CD8-positive, alpha-beta memory T cell (primary cell): ENCODE measurements around the gene PIGL. TPM values are rescaled to one million over a fixed set of nuclear protein-coding genes. Genes with fewer than 3 reads are reported as not detected.
"Not testable (repeated sequence)": the region's sequence is repeated elsewhere in the genome, so short reads cannot be mapped to it uniquely, and the experiment has no call there.

ENCODE experiments used
- CTCF ChIA-PET: fragments of 350-600 bp; sonication (Branson Sonifier 250); formaldehyde crosslinking; loops from one replicate; lab custom pipeline; 2021; ENCODE audit warnings: antibody characterized with exemption; lab: Charles Lee
- POLR2A ChIA-PET: fragments of 350-600 bp; sonication (Branson Sonifier 250); formaldehyde crosslinking; loops from one replicate; lab custom pipeline; 2021; ENCODE audit warnings: antibody characterized with exemption; lab: Charles Lee
- DNase-seq, 5 donors: peaks; one replicate each; pipeline versions ENCODE4 v3.0.0 to v3.0.0-alpha.2; 2020 to 2022; ENCODE audit warnings: mixed read lengths in 1 of 5
- H3K27ac ChIP-seq: one replicate; pipeline ENCODE4 v1.7.0; 2013; ENCODE audit warnings: low read depth, mild to moderate bottlenecking, low read length, moderate library complexity
- H3K27me3 ChIP-seq: 2 replicates; pipeline ENCODE4 v1.7.0; 2013; ENCODE audit warnings: low read length, mild to moderate bottlenecking; ENCODE audit not compliant: insufficient read depth, poor library complexity, severe bottlenecking
- H3K36me3 ChIP-seq: 2 replicates; pipeline ENCODE4 v1.7.0; 2013; ENCODE audit warnings: mild to moderate bottlenecking, low read length, moderate library complexity; ENCODE audit not compliant: insufficient read depth
- H3K4me1 ChIP-seq: 2 replicates; pipeline ENCODE4 v1.7.0; 2013; ENCODE audit warnings: mild to moderate bottlenecking, low read length, moderate library complexity; ENCODE audit not compliant: insufficient read depth
- H3K4me3 ChIP-seq: 2 replicates; pipeline ENCODE4 v1.7.0; 2013; ENCODE audit warnings: mild to moderate bottlenecking, low read length
- H3K9me3 ChIP-seq: 2 replicates; pipeline ENCODE4 v1.7.0; 2013; ENCODE audit warnings: mild to moderate bottlenecking, low read length
- H3K27ac Mint-ChIP-seq, 8 donors: one replicate each; pipeline ENCODE4 v1.8.0; 2020 to 2021; ENCODE audit warnings: mixed read lengths in 8 of 8, mild to moderate bottlenecking in 6 of 8, inconsistent platforms in 3 of 8, moderate library complexity in 3 of 8
- H3K27me3 Mint-ChIP-seq, 2 donors: one replicate each; pipeline ENCODE4 v1.8.0; 2020 to 2021; ENCODE audit warnings: mixed read lengths in 2 of 2, mild to moderate bottlenecking in 1 of 2, moderate library complexity in 1 of 2
- H3K36me3 Mint-ChIP-seq, 3 donors: one replicate each; pipeline ENCODE4 v1.8.0; 2020 to 2021; ENCODE audit warnings: mixed read lengths in 3 of 3, inconsistent platforms in 1 of 3, mild to moderate bottlenecking in 1 of 3
- H3K4me1 Mint-ChIP-seq, 3 donors: one replicate each; pipeline ENCODE4 v1.8.0; 2020 to 2021; ENCODE audit warnings: mixed read lengths in 3 of 3, inconsistent platforms in 1 of 3, mild to moderate bottlenecking in 1 of 3
- H3K4me3 Mint-ChIP-seq, 7 donors: one replicate each; pipeline ENCODE4 v1.8.0; 2020 to 2021; ENCODE audit warnings: mixed read lengths in 7 of 7, mild to moderate bottlenecking in 6 of 7, moderate library complexity in 4 of 7, inconsistent platforms in 2 of 7
- H3K9me3 Mint-ChIP-seq, 5 donors: one replicate each; pipeline ENCODE4 v1.8.0; 2020 to 2022; ENCODE audit warnings: mixed read lengths in 5 of 5, mild to moderate bottlenecking in 3 of 5, moderate library complexity in 2 of 5, inconsistent platforms in 1 of 5
- polyA plus RNA-seq: library from polyadenylated mRNA; unstranded; fragments of 300-500 nt; fragmentation: Illumina TruSeq; gene quantifications from one replicate; pipeline ENCODE4 v1.2.3, GENCODE V29; 2021
- total RNA-seq, 2 experiments: library from RNA; stranded (reverse); gene quantifications; one replicate each; pipeline ENCODE4 v1.2.3, GENCODE V29; 2021

PIGL gene
- total and polyA plus RNA-seq, 3 experiments from 2014 or later, result 12.9 to 27.1 (median 26.3) TPM

- Mint-ChIP-seq H3K36me3 (peaks cover 0 to 7% (median 0%) of the 10 kb centered on the region in 3 donors), H3K27me3 (no peaks in the 10 kb centered on the region), H3K4me3 (peak overlapping the region in 3 of 7 donors; percentile 17 to 68 (median 28)), H3K4me1 (peaks cover 43 to 69% (median 48%) of the 10 kb centered on the region in 3 donors), H3K9me3 (no peaks in the 10 kb centered on the region), H3K27ac (peak overlapping the region in 5 of 8 donors; percentile 11 to 74 (median 26))
- Histone ChIP-seq H3K4me3 (no peak overlapping the region), H3K4me1 (peaks cover 28% of the 10 kb centered on the region), H3K36me3 (no peaks in the 10 kb centered on the region), H3K9me3 (no peaks in the 10 kb centered on the region), H3K27me3 (no peaks in the 10 kb centered on the region), H3K27ac (no peak overlapping the region)
- ChIA-PET POLR2A (interaction anchor here (0.7 kb wide), 1 partner anchor 9 kb away, joined by 3 read pairs; no protein-coding TSS in a partner anchor), CTCF (interaction anchor here (0.7 kb wide), 1 partner anchor 73 kb away, joined by 3 read pairs; no protein-coding TSS in a partner anchor)
- no peak for DNase-seq
Measured at GRCh38 chr17:16211590-16211989, 5.4 kb upstream of the PIGL start.

- Histone ChIP-seq H3K27ac (no peak overlapping the region), H3K9me3 (no peaks in the 10 kb centered on the region), H3K27me3 (no peaks in the 10 kb centered on the region), H3K4me1 (peaks cover 31% of the 10 kb centered on the region), H3K36me3 (no peaks in the 10 kb centered on the region), H3K4me3 (no peak overlapping the region)
- peak overlapping the region in 6 of 7 donors; percentile 15 to 98 (median 93) for H3K4me3 Mint-ChIP-seq
- no peak for DNase-seq
- CTCF ChIA-PET, result no interaction called here
- peaks cover 45 to 71% (median 49%) of the 10 kb centered on the region in 3 donors for H3K4me1 Mint-ChIP-seq
- H3K9me3 Mint-ChIP-seq, result no peaks in the 10 kb centered on the region
- POLR2A ChIA-PET, result interaction anchor here (0.6 to 1.2 kb wide), 2 partner anchors 11 to 1901 kb away, joined by 4 to 5 read pairs; no protein-coding TSS in a partner anchor
- peak overlapping the region in 6 of 8 donors; percentile 20 to 95 (median 58) for H3K27ac Mint-ChIP-seq
- H3K27me3 Mint-ChIP-seq, result no peaks in the 10 kb centered on the region
- H3K36me3 Mint-ChIP-seq, result peaks cover 0 to 15% (median 0%) of the 10 kb centered on the region in 3 donors
Measured at GRCh38 chr17:16212793-16213192, 4.2 kb upstream of the PIGL start.

GRCh38 chr17:16214190-16215001 lies 2.6 kb upstream of the PIGL start:
- Mint-ChIP-seq H3K27me3 (no peaks in the 10 kb centered on the region), H3K27ac (peak overlapping the region; percentile 59 to 95 (median 93)), H3K4me3 (peak overlapping the region; percentile 90 to 98 (median 97)), H3K9me3 (no peaks in the 10 kb centered on the region), H3K4me1 (peaks cover 52 to 67% (median 52%) of the 10 kb centered on the region in 3 donors), H3K36me3 (peaks cover 0 to 17% (median 0%) of the 10 kb centered on the region in 3 donors)
- H3K27ac ChIP-seq, result peak overlapping the region; percentile 83
- H3K4me1 ChIP-seq, result peaks cover 36% of the 10 kb centered on the region
- no peak for DNase-seq
- H3K4me3 ChIP-seq, result peak overlapping the region; percentile 91
- H3K27me3 ChIP-seq, result no peaks in the 10 kb centered on the region
- ChIA-PET CTCF (interaction anchor here (0.9 kb wide), 1 partner anchor 10 kb away, joined by 4 read pairs; no protein-coding TSS in a partner anchor), POLR2A (interaction anchor here (0.5 to 1.4 kb wide), 3 partner anchors 125 to 322 kb away, joined by 5 read pairs; partner anchors contain the start of gene UBB)
- no peaks in the 10 kb centered on the region for H3K36me3 ChIP-seq
- no peaks in the 10 kb centered on the region for H3K9me3 ChIP-seq

- Histone ChIP-seq H3K4me3 (peak overlapping the region; percentile 91), H3K27ac (peak overlapping the region; percentile 83), H3K27me3 (no peaks in the 10 kb centered on the region), H3K36me3 (no peaks in the 10 kb centered on the region), H3K9me3 (no peaks in the 10 kb centered on the region), H3K4me1 (peaks cover 36% of the 10 kb centered on the region)
- Mint-ChIP-seq H3K4me1 (peaks cover 52 to 67% (median 52%) of the 10 kb centered on the region in 3 donors), H3K9me3 (no peaks in the 10 kb centered on the region), H3K36me3 (peaks cover 0 to 17% (median 0%) of the 10 kb centered on the region in 3 donors), H3K27me3 (no peaks in the 10 kb centered on the region), H3K4me3 (peak overlapping the region; percentile 90 to 98 (median 97)), H3K27ac (peak overlapping the region; percentile 59 to 95 (median 93))
- DNase-seq, result peak in 2 of 5 donors; percentile 3 to 25
- ChIA-PET POLR2A (interaction anchor here (0.5 to 1.4 kb wide), 6 partner anchors 10 to 322 kb away, joined by 3 to 6 read pairs (median 5); partner anchors contain the start of gene UBB), CTCF (interaction anchor here (1.7 kb wide), 1 partner anchor 72 kb away, joined by 4 read pairs; no protein-coding TSS in a partner anchor)
Measured at GRCh38 chr17:16215002-16215272, 2.1 kb upstream of the PIGL start.

GRCh38 chr17:16215273-16215964 lies 1.6 kb upstream of the PIGL start, which contains the start of gene NCOR1:
TSS of gene NCOR1 (minus strand) at chr17:16215534. CDS start at chr17:16194569, 20,965 bp downstream.
- no peaks in the 10 kb centered on the region for H3K27me3 ChIP-seq
- Mint-ChIP-seq H3K4me1 (peaks cover 52 to 65% (median 52%) of the 10 kb centered on the region in 3 donors), H3K27ac (peak within 1 kb of the TSS; percentile 81 to 95 (median 93)), H3K4me3 (peak within 1 kb of the TSS; percentile 94 to 98 (median 97)), H3K27me3 (no peaks in the 10 kb centered on the region), H3K36me3 (peaks cover 0 to 17% (median 0%) of the 10 kb centered on the region in 3 donors), H3K9me3 (no peaks in the 10 kb centered on the region)
- H3K36me3 ChIP-seq, result no peaks in the 10 kb centered on the region
- DNase-seq, result peak; percentile 81 to 92 (median 85)
- H3K4me1 ChIP-seq, result peaks cover 36% of the 10 kb centered on the region
- CTCF ChIA-PET, result interaction anchor here (1.7 kb wide), 1 partner anchor 71 kb away, joined by 4 read pairs; no protein-coding TSS in a partner anchor
- peak within 1 kb of the TSS; percentile 83 for H3K27ac ChIP-seq
- POLR2A ChIA-PET, result interaction anchor here (0.6 to 1.4 kb wide), 6 partner anchors 10 to 321 kb away, joined by 3 to 6 read pairs (median 4); partner anchors contain the start of gene UBB
- H3K4me3 ChIP-seq, result peak within 1 kb of the TSS; percentile 91
- no peaks in the 10 kb centered on the region for H3K9me3 ChIP-seq

- H3K4me3 ChIP-seq, result peak overlapping the region; percentile 91
- H3K9me3 ChIP-seq, result no peaks in the 10 kb centered on the region
- Mint-ChIP-seq H3K4me1 (peaks cover 50 to 61% (median 52%) of the 10 kb centered on the region in 3 donors), H3K4me3 (peak overlapping the region; percentile 94 to 98 (median 97)), H3K27ac (peak overlapping the region; percentile 57 to 95 (median 76)), H3K36me3 (peaks cover 0 to 17% (median 0%) of the 10 kb centered on the region in 3 donors), H3K9me3 (no peaks in the 10 kb centered on the region), H3K27me3 (no peaks in the 10 kb centered on the region)
- H3K4me1 ChIP-seq, result peaks cover 36% of the 10 kb centered on the region
- peak overlapping the region; percentile 83 for H3K27ac ChIP-seq
- ChIA-PET CTCF (interaction anchor here (1.7 kb wide), 1 partner anchor 71 kb away, joined by 4 read pairs; no protein-coding TSS in a partner anchor), POLR2A (interaction anchor here (0.6 to 1.4 kb wide), 5 partner anchors 11 to 321 kb away, joined by 3 to 6 read pairs (median 5); partner anchors contain the start of gene UBB)
- no peaks in the 10 kb centered on the region for H3K27me3 ChIP-seq
- H3K36me3 ChIP-seq, result no peaks in the 10 kb centered on the region
- DNase-seq, result peak in 2 of 5 donors; percentile 5 to 50
Measured at GRCh38 chr17:16215965-16216316, 1.1 kb upstream of the PIGL start.

GRCh38 chr17:16216341-16217001 lies 539 bp upstream of the PIGL start:
- H3K27me3 Mint-ChIP-seq, DNase-seq, H3K9me3 ChIP-seq, H3K9me3 Mint-ChIP-seq, H3K36me3 ChIP-seq, H3K27me3 ChIP-seq: not testable (repeated sequence)
- H3K4me1 Mint-ChIP-seq, result peaks cover 48 to 56% (median 49%) of the 10 kb centered on the region in 3 donors
- H3K4me3 Mint-ChIP-seq, result peak overlapping the region; percentile 94 to 99 (median 97)
- ChIA-PET POLR2A (interaction anchor here (1.0 kb wide), 2 partner anchors 52 to 70 kb away, joined by 3 to 4 read pairs; no protein-coding TSS in a partner anchor), CTCF (interaction anchor here (1.0 to 1.9 kb wide), 3 partner anchors 14 to 147 kb away, joined by 3 to 5 read pairs (median 4); no protein-coding TSS in a partner anchor)
- H3K4me3 ChIP-seq, result peak overlapping the region; percentile 91
- peak overlapping the region; percentile 89 to 97 (median 94) for H3K27ac Mint-ChIP-seq
- H3K36me3 Mint-ChIP-seq, result peaks cover 0 to 17% (median 0%) of the 10 kb centered on the region in 3 donors
- H3K4me1 ChIP-seq, result peaks cover 36% of the 10 kb centered on the region
- peak overlapping the region; percentile 83 for H3K27ac ChIP-seq
